Measurements from ENCODE around the gene DDX59. TPM values are rescaled to one million over a fixed set of nuclear protein-coding genes. Genes with fewer than 3 reads are reported as not detected.
A peak's percentile ranks its signal among the peaks of the same experiment; 100 is the strongest.

Gene DDX59
- total and polyA plus RNA-seq, 9 of the 15 experiments (the other 6 are each of a cell fraction or from before 2014, with no cell fraction given), result 8.3 to 30.4 (median 19.8) TPM

GRCh38 chr1:200669314-200670241 is at the start of gene DDX59 (continued):
- TF ChIP-seq ELK1 (CRISPR knock-in tag; IDR thresholded peaks at IDR 0.05), result no peak
- peak; percentile 97 for TF ChIP-seq MTA3 (IDR thresholded peaks at IDR 0.05; ENCODE audit: borderline replicate concordance)
- no peak for TF ChIP-seq ZNF79 (CRISPR knock-in tag; IDR thresholded peaks at IDR 0.05; ENCODE audit: low read depth)
- TF ChIP-seq HMGXB4 (CRISPR knock-in tag; IDR thresholded peaks at IDR 0.05), result peak; percentile 79
- no peak for TF ChIP-seq GABPB2 (CRISPR knock-in tag; conservative IDR thresholded peaks at IDR 0.05)
- TF ChIP-seq HDAC8 (tag; IDR thresholded peaks at IDR 0.05), result peak; percentile 43; the same call in 1 of the 2 replicates
- peak; percentile 71 for TF ChIP-seq ZBTB40 (IDR thresholded peaks at IDR 0.05)
- TF ChIP-seq ZBTB40 (CRISPR knock-in tag; IDR thresholded peaks at IDR 0.05), result no peak
- TF ChIP-seq PHF20 (IDR thresholded peaks at IDR 0.05; ENCODE audit: partially characterized antibody), result peak; percentile 93
- TF ChIP-seq ETV6 (IDR thresholded peaks at IDR 0.05; ENCODE audit: borderline replicate concordance in 1 of 2, low read depth in 2 of 2, low read length in 1 of 2), result peak in 1 of 2 experiments; percentile 56; a peak in 1 of 4 replicates
- TF ChIP-seq ETV6 (CRISPR knock-in tag; IDR thresholded peaks at IDR 0.05; ENCODE audit: borderline replicate concordance), result peak; percentile 87; the same call in 1 of the 2 replicates
- TF ChIP-seq CREB5 (CRISPR knock-in tag; IDR thresholded peaks at IDR 0.05), result no peak

Data from K562 (cell line).